Pulmonary artery endothelial cell (primary cell): ENCODE data around the gene LVRN. TPM values are rescaled to one million over a fixed set of nuclear protein-coding genes. Genes with fewer than 3 reads are reported as not detected.

Experiments used
- DNase-seq: peaks from one replicate; pipeline ENCODE4 v3.0.0-alpha.2; 2011; ENCODE audit warnings: low read depth, low spot score
- total RNA-seq: library from RNA; depleted of rRNA; stranded (reverse); fragments of >200 nt; gene quantifications from 2 replicates; pipeline ENCODE4 v1.2.3, GENCODE V29; 2014

Gene LVRN
- total RNA-seq, 1 donor from 2014 or later: 0.13 TPM

DNA sequence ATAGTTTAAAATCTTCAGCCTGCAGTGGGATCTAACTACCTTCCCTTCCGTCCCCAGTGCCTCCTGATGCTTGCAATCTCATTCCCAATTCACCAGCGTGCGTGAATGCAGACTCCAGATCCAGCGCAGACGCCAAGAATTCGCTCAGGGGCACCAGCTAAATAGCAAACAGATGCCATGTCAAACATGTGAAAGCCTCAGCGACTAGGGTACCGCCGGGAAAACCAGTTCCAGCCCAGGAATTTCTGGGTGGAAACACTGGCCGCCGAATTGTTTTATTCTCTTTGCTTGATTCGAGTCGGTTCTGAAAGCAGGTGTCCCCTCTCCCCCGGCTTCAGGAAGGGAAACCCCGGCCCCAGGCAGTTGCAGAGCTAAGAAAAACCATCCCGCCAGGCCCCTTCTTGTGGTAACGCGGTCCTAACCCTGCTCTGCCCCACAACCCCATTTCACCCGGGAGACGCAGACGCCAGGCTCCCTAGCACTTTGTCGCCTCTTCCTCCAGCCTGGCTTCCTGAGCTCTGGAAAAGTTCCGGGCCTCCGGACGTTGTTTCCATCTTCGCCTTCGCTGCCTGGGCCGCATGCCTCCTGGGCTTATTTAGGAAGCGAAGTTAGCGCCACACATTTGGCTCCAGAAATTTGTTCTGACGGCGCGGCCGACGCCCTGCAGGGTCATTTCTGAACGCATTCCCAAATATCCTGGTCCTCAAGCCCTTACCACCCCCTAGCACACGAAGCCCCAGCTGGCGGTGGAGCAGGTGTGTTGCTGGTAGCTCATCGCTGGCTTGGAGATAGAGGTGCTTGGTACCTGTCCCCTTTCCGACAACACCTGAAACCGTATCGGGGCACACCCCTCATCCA is 665 bp upstream of the LVRN start:
- no peak for DNase-seq

DNA sequence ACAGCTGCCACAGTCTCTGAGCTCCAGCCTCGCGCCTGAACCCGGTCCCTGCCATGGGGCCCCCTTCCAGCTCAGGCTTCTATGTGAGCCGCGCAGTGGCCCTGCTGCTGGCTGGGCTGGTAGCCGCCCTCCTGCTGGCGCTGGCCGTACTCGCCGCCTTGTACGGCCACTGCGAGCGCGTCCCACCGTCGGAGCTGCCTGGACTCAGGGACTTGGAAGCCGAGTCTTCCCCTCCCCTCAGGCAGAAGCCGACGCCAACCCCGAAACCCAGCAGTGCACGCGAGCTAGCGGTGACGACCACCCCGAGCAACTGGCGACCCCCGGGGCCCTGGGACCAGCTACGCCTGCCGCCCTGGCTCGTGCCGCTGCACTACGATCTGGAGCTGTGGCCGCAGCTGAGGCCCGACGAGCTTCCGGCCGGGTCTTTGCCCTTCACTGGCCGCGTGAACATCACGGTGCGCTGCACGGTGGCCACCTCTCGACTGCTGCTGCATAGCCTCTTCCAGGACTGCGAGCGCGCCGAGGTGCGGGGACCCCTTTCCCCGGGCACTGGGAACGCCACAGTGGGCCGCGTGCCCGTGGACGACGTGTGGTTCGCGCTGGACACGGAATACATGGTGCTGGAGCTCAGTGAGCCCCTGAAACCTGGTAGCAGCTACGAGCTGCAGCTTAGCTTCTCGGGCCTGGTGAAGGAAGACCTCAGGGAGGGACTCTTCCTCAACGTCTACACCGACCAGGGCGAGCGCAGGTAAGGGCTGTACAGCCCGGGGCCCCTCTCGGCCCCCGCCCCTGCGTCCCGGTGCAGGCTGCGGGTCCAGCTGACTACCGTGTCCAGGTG is 509 bp downstream of the LVRN start:
- DNase-seq: no peak

DNA sequence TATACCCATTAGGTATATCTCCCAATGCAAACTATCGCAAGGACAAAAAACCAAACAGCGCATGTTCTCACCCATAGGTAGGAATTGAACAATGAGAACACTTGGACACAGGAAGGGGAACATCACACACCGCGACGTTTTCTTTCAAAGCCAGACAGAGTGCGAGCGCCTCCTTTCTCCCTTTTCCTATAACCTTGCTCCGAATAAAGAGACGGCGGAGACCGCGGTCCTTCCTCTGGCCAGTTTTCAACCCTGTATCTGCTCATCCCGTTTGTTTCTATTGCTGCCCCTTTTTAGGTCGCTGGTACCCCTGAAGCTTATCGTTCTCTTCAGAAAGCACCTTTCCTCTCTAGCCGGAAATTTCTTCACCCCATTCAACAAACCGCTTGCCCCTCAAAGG is 1.3 kb downstream of the LVRN start:
- no peak for DNase-seq

DNA sequence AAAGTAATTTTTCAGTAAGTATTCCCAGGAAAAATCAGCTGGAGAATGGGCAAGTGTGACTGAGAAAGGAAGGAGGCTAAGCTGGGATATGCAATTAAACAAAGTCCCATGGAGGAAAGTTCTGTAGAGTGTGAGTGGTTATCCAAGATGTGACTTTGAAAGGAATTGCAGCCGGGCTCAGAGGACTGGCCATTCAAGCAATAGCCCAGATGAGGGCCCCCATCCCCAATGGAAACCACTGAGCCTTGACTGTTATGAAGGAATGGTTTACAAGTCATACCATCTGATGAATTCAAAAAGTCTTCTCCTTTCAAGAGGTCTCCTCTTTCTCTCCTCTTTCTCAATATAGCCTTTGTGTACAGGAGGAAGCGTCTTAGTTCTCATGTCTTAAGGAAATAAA is 6.5 kb downstream of the LVRN start:
- no peak for DNase-seq

- no peak for DNase-seq
Measured at GRCh38 chr5:115977096-115977495, 14.8 kb downstream of the LVRN start.

- DNase-seq: peak; percentile 67
Measured at GRCh38 chr5:115977988-115978387, 15.7 kb downstream of the LVRN start.

DNA sequence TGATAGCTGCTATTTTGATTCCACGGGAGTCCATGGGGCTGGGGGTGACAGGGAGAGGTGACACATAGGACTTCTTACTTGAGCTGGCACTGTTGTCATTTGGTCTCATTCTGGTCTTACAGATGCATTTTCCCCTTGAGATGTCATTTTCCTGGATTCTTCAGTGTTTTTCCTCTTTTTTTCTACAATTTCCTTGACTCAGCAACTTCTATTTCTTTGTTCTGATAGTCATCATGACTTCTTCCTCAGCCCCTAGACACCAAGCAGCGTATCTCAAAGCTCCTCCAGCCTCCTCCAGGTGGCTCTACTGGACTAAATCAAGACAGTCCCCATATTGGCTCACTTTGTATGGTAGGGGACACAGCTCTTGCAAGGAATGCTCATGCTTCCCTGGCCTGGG is 16.5 kb downstream of the LVRN start:
- DNase-seq: no peak

DNA sequence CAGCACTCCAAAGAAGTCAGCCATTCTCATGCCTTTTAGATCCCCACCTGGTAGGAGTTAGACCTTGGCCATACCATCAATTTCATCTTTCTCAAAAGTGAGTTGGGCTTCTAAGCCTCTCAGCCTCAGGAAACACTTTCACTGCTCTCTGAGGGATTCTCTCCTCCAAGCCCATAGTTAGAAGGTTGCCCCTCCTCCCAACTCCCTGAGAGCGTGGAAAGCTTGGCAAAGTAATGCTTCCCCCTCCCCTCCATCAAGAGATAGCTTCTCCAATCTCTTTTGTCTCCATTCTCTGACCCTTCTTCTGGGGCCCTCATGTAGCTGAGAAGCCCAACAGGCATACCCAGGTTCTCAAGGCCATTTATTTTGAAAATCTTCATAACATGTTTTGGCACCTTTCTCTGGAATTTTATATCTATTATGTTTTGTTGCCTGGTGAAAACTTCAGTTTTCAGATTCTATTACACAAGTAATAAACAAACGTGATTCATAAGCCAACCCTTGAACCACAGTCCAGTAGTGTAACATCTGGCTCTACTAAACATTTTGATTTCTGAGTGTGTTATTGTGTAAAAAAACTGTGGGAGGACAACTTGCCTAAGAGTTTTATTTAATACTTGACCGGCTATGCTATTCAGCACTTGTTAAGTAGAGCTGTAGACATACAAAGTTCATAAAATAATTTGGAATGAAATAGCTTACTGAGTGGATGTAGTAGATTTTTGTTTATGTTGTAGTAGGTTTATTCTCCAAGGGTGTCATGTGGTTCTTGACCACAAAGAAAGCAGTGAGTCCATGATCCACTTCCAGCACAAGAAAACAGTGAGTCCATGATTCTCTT is 17.1 kb downstream of the LVRN start:
- no peak for DNase-seq

DNA sequence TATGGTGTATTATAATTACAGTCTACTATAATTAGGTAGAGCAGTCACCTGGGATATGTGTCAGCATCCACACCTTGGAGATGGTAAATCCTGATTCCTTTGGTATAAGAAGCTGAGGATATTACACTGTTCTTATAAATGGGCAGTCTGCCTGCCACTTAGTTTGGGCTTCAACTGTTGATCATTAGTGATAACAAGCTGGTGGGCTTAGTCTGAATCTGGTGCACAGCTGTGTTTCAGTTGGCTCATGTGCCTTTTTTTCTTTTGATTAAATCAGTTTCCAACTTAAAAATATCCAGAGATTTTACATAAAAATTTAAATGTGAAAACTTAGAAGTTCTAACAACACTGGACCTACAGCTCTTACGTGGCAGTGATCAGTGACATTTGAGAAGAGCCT is 21.2 kb downstream of the LVRN start:
- no peak for DNase-seq

DNA sequence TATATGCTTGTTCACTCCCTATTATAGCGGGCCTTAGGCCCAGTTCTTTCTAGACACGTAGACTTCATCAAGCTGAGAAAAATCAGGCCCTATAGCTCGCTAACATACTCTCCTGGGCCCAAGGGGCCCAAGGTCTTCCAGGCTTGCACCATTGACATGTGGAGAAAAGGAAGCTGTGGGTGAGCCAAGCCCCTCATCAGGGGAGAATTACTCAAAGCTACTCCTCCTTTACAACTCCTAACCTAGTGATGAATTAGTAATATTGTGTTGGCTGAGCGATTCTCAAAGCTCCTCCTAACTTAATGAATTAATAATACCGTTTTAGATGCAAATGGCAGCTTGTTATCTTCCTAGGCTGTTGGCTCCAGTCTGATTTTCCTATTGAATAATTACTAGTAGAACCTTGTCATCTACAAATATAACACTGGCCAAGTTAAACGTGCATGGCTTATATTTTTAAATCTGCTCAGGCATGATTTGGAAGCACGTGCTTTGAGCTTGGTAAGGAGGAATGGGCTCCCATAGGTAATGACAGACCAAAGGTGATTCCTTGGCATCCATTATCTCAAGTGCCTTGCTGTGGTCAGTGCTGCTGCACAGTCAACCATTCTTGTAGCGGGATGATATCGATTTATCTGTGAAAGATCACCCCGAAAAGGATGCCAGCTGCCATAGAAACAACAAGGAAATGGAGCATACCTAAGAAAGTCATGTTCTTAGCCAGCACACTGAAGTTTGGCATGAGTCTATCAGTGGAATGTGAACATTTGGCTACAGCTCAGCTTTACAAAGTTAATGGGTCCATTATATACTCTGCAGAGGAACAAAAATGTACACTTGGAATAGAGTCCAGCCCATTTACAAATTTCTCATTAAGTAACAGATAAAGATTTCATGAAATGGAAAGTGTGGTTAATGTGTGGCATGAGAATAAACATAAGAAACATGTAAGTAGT is 23.8 kb downstream of the LVRN start:
- peak; percentile 27 for DNase-seq

DNA sequence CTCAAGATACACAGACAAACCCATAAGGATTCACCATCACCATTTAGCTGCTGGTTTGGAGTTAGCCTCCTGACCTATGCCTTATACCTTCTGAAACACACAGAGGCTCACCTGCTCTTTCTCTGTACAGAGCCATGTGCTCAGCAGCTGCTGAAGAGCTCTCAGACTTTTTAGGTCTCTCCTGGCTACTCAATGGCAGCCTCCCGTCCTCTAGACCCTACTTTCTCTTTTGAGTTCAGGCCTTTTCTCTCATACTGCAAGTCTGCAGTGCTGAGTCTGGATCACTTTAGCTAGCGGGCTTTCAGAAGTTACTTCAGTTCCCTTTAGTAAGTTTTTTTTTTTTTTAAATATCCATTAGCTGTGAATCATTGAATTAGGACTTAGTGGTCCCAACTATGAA is 25.7 kb downstream of the LVRN start:
- no peak for DNase-seq

DNA sequence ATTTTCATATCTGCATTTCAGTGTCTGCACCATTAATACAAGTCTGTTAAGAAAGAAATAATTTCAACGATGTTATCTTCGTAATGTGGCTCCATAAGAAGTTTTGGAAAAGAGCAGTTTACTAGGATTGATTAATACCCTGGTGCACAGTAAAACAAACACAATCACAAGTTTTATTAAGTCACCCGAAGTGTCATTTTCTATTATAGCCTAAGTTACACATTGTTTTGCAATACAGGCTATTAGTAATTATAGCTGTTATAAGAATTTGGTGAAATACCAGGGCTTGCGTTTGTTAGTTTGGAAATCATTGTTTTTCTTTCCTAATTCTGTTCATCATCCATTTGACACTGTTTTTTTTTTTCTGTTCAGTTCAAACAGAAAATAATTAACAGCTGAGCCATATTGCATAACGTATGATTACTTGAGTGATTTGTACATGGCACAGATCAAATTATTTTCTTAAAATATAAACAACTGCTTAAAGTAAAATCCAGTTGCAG is 30.6 kb downstream of the LVRN start:
- no peak for DNase-seq

- DNase-seq: no peak
Measured at GRCh38 chr5:115995351-115995750, 33.1 kb downstream of the LVRN start.

- DNase-seq: no peak
Measured at GRCh38 chr5:116002116-116002906, 40.0 kb downstream of the LVRN start.

GRCh38 chr5:116004248-116004647 is 42.0 kb downstream of the LVRN start:
- no peak for DNase-seq

GRCh38 chr5:116009806-116010205 is 47.5 kb downstream of the LVRN start:
- no peak for DNase-seq

- DNase-seq: no peak
Measured at GRCh38 chr5:116011046-116011445, 48.8 kb downstream of the LVRN start.

DNA sequence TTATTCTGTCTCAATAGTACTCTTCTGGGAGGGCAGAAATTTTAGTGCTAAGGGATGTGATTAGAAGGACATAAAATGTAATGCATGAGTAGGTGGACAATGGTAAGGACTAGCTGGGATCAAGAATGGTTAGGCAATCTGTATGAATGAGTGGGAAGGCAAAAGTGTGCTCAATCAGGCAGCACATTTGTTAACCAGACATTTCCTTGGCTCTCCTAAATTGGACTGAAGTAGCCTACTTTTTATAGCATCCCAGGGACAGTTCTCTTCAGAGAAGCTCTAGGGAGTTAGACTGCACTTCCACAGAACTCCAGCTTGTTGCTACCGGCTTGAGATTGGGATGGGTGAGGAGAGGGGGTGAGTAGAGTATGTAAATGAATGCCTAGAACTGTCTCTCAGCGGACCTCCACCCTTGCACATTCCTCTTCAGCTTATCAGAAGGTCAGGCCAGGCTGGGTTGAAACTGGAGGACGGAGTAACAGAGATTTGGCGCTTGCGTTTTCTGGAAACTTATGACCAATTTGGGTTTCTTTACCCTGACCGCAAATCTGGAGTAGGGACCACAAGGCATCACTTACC is 51.0 kb downstream of the LVRN start:
- DNase-seq: no peak

DNA sequence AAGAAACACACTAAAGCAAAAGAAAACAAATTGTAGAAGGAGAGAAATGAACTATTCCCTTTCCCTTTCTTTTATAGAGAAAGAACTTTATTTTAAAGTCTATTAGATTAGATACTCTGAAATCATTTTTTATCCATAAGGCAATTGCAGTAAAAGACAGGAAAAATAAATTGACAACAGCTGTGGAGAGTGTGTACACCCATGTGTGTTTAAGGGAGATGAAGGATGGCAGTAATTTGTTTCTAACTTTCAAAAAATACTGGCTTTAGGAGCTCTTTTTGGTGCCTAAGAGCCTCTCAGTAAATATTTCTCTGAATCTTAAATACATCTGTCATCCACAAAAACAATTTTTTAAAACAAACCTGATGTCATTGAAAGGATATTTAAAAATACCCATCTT is 51.7 kb downstream of the LVRN start:
- DNase-seq: no peak
